Left lung (tissue), 10 donors: ENCODE measurements around the gene RNF19B. TPM values are rescaled to one million over a fixed set of nuclear protein-coding genes. Genes with fewer than 3 reads are reported as not detected.

Source experiments
- ATAC-seq: fragments of 200-7000 bp; cut with Tn5 transposase; one replicate; pipeline ENCODE4 v1.9.1; 2020; ENCODE audit warnings: moderate library complexity
- DNase-seq, 4 donors: peaks; one replicate each; pipeline ENCODE4 v3.0.0-alpha.2; 2013 to 2020
- H3K27ac ChIP-seq, 2 donors: fragments of 200-600 bp; sonication (generic) in 1 of 2; one replicate each; pipeline versions ENCODE4 v1.5.0 to v1.8.0; 2020 to 2021
- H3K27me3 ChIP-seq, 2 donors: fragments of 200-600 bp; sonication (generic) in 1 of 2; one replicate each; pipeline versions ENCODE4 v1.5.0 to v1.8.0; 2020 to 2021
- H3K36me3 ChIP-seq, 2 donors: fragments of 200-600 bp; sonication (generic) in 1 of 2; one replicate each; pipeline versions ENCODE4 v1.5.0 to v1.8.0; 2020 to 2021
- H3K4me1 ChIP-seq, 2 donors: fragments of 200-600 bp; one replicate each; pipeline ENCODE4 v1.8.0; 2021
- H3K4me3 ChIP-seq, 2 donors: fragments of 200-600 bp; sonication (generic) in 1 of 2; one replicate each; pipeline versions ENCODE4 v1.5.0 to v1.8.0; 2020 to 2021; ENCODE audit warnings: mild to moderate bottlenecking in 1 of 2
- H3K9me3 ChIP-seq, 2 donors: fragments of 200-600 bp; sonication (generic) in 1 of 2; one replicate each; pipeline versions ENCODE4 v1.5.0 to v1.8.0; 2020 to 2021
- intact Hi-C, 2 donors: fragments of 100-400 bp; cut with DNase I; formaldehyde crosslinking; loops; one replicate each; pipeline versions ENCODE4 v1.11.2 to v1.14.2; 2022
- polyA plus RNA-seq, 6 donors: library from polyadenylated mRNA; unstranded; fragments of 120-200 nt; gene quantifications; one replicate each; pipeline ENCODE4 v1.2.1, GENCODE V29; 2013; ENCODE audit not compliant: insufficient read length in 6 of 6
- total RNA-seq, 2 donors: library from RNA; stranded (reverse); fragmentation: NEBNext Ultra II Directional; extraction: Animal tissue kit (Norgen Biotek cat#: 25700); gene quantifications; one replicate each; pipeline ENCODE4 v1.2.1, GENCODE V29; 2021
- TF ChIP-seq, protein P1 (sequence below), 2 donors: fragments of 200-600 bp; sonication (generic) in 1 of 2; IDR thresholded peaks; one replicate each; pipeline versions ENCODE4 v1.5.0 to v1.8.0; 2021; ENCODE audit warnings: antibody characterized with exemption in 2 of 2
- donor health status: DM: no; HTN: yes; CAD: no.
- donor health status: DM: no; HTN: no; CAD: no.

Gene RNF19B
- total and polyA plus RNA-seq, 8 donors, result 11.8 to 46.0 (median 12.9) TPM

DNA sequence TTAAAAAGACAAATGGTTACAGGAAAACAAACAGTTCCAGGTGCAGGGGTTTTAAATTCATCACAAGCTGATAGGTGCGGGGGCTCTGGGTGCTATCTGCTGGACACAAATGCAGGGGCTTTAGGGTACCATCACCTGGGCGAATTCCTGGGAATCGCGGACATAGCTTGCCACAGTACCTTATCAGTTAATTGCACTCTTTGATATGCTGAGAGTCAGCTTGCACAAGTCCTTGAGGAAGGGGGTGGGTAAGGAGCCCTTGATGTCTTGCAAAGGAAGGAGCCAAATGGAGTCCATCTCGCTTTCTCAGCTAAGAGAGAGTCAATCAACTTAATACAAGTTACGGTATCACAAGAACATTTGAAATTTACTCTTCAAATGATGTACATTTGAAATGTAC lies 38.0 kb downstream of the RNF19B start:
- ATAC-seq (peak; percentile 68), DNase-seq (no peak)
- H3K36me3 ChIP-seq, result no peaks in the 10 kb centered on the region
- H3K4me3 ChIP-seq, result no peak overlapping the region
- no peaks in the 10 kb centered on the region for H3K9me3 ChIP-seq
- no peak overlapping the region for H3K27ac ChIP-seq
- TF ChIP-seq, protein P1, sequence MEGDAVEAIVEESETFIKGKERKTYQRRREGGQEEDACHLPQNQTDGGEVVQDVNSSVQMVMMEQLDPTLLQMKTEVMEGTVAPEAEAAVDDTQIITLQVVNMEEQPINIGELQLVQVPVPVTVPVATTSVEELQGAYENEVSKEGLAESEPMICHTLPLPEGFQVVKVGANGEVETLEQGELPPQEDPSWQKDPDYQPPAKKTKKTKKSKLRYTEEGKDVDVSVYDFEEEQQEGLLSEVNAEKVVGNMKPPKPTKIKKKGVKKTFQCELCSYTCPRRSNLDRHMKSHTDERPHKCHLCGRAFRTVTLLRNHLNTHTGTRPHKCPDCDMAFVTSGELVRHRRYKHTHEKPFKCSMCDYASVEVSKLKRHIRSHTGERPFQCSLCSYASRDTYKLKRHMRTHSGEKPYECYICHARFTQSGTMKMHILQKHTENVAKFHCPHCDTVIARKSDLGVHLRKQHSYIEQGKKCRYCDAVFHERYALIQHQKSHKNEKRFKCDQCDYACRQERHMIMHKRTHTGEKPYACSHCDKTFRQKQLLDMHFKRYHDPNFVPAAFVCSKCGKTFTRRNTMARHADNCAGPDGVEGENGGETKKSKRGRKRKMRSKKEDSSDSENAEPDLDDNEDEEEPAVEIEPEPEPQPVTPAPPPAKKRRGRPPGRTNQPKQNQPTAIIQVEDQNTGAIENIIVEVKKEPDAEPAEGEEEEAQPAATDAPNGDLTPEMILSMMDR (IDR thresholded peaks at IDR 0.05), result no peak
- H3K4me1 ChIP-seq, result peaks cover 9 to 14% of the 10 kb centered on the region in 2 donors
- intact Hi-C loops, result no loop called here
- peaks cover 0 to 51% of the 10 kb centered on the region in 2 donors for H3K27me3 ChIP-seq

DNA sequence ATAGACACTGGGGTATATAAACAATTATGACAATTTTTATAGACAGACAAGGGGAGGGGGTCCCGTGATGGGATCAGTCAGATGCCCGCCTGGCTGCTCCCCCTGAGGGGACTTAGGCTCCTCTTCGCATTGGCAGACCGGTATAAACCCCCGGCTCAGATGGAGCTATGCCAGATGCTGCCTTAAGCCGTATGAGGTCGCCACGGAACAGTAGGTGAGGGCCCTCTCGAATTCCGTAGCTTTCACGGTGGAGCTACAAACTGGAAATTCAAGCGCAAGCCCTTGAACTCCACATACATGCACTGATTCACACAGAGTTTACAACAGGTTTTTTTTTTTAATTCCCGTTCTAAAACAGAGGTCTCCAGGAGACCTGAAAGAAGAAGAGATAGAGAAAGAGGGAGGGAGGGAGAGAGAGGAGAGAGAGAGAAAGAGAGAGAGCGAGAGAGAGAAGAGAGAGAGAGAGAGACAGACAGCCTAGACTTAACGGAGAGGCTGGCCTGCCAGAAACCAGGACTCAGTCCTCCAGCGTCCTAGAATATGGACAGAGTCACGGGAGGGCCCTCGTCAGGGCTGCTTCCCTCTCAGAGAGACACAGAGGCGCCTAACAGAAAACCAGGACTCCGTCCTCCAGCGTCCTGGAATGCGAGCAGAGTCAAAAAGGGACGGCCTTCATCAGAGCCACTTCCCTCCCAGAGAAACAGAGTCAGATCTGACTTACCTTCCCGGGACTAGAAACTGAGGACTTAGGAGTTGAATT lies 39.0 kb downstream of the RNF19B start:
- ATAC-seq (peak; percentile 85), DNase-seq (peak in 2 of 4 donors; percentile 40 to 71)
- Histone ChIP-seq H3K27me3 (peaks cover 0 to 61% of the 10 kb centered on the region in 2 donors), H3K36me3 (no peaks in the 10 kb centered on the region), H3K4me1 (peaks cover 9 to 14% of the 10 kb centered on the region in 2 donors), H3K9me3 (no peaks in the 10 kb centered on the region), H3K4me3 (peak overlapping the region in 1 of 2 donors; percentile 13), H3K27ac (no peak overlapping the region)
- intact Hi-C loops, result no loop called here
- TF ChIP-seq, protein P1 (IDR thresholded peaks at IDR 0.05), result no peak

DNA sequence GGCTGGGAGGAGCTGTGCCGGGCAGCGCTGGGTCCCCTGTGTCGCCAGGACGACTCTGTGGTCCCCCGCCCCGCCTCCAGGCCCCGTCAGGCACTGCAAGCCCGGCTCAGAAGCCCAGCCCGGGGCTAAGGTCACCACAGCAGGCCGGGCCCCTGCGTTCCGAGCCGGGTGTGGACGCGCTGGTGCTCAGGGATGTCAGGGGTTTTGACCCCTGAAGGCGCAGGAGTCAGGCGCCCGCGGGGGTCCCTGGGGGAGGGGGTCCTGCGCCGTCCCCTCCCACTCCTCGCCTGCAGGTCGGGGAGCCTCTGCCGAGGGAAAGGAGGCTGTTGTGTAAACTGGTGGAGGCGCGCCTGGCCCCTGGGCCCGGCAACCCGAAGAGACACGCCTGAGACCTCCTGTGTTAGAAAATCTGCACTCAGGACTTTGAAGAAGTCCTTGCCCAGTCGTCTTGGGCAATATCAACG lies 39.7 kb downstream of the RNF19B start:
- H3K27ac ChIP-seq, result no peak overlapping the region
- TF ChIP-seq, protein P1 (IDR thresholded peaks at IDR 0.05), result no peak
- peak in 1 of 4 donors; percentile 82 for DNase-seq
- no peaks in the 10 kb centered on the region for H3K36me3 ChIP-seq
- peaks cover 9 to 14% of the 10 kb centered on the region in 2 donors for H3K4me1 ChIP-seq
- no peaks in the 10 kb centered on the region for H3K9me3 ChIP-seq
- intact Hi-C loops, result no loop called here
- peaks cover 0 to 67% of the 10 kb centered on the region in 2 donors for H3K27me3 ChIP-seq
- H3K4me3 ChIP-seq, result peak overlapping the region in 1 of 2 donors; percentile 13
- peak; percentile 9 for ATAC-seq

DNA sequence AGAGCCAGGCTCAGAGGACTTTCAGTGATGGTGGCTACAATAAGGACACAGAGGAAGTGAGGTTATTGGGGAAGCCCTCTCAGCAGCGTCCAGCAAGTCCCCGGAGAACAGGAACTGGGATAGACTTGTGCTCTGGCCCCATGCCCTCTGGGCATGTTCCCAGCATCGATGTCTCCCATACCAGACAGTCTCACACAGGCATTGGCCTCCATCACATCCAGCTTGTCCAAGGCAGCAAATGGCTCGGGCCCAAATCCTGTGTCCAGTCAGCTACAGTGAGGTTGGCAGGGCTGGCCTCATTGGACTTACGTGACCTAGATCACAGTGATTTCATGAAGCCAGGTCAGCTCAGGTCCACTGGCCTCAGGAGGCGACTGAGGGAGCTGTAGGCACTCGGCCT lies 43.8 kb downstream of the RNF19B start:
- Histone ChIP-seq H3K27me3 (peaks cover 0 to 91% of the 10 kb centered on the region in 2 donors), H3K36me3 (no peaks in the 10 kb centered on the region), H3K4me3 (no peak overlapping the region), H3K27ac (no peak overlapping the region), H3K9me3 (no peaks in the 10 kb centered on the region), H3K4me1 (peaks cover 9 to 12% of the 10 kb centered on the region in 2 donors)
- intact Hi-C loops, result no loop called here
- peak; percentile 22 for ATAC-seq
- TF ChIP-seq, protein P1 (IDR thresholded peaks at IDR 0.05), result no peak
- no peak for DNase-seq
